SU-DHL-6 (cell line): ENCODE data around the gene PLPP3.

ENCODE experiments used
- CTCF ChIP-seq: fragments of 200-600 bp; sonication (generic); IDR thresholded peaks from one replicate; pipeline ENCODE4 v1.5.1; 2017; ENCODE audit warnings: antibody characterized with exemption, mild to moderate bottlenecking, low read length, moderate library complexity; ENCODE audit not compliant: insufficient read depth, poor library complexity, severe bottlenecking
- EZH2phosphoT487 ChIP-seq: fragments of 200-600 bp; sonication (generic), shearing (Covaris generic); conservative IDR thresholded peaks from 2 replicates; pipeline ENCODE4 v1.6.1; 2018; ENCODE audit warnings: mild to moderate bottlenecking, antibody characterized with exemption, low read length, moderate library complexity, mixed read lengths

- no peak for TF ChIP-seq CTCF
- TF ChIP-seq EZH2phosphoT487: no peak
Measured at GRCh38 chr1:56509713-56510641, 69.4 kb downstream of the PLPP3 start.
